ENCODE measurements around the gene CBX7.

DNA sequence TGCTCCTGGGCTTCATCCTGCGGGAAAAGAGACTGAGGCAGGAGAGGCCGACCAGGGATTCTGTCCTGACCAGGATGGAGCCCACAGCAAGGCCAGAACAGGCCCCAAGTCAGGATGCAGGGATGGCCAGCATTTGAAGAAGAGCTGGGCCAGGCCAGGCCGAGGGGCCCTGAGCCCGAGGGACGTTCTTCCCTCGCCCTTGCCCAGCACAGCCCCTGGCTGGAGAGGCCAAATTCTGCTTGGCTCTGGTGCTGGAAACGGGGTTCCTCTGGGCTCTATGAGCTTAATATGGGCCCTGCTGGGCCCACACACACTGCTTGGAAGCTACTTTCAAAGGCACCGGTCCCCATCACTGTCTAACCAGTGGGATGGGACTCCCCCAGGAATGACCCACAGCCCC is 67.8 kb downstream of the CBX7 start:
- no peak for TF ChIP-seq EZH2 (IDR thresholded peaks at IDR 0.05; ENCODE audit: low read length, missing control alignments)
- TF ChIP-seq, protein P1, sequence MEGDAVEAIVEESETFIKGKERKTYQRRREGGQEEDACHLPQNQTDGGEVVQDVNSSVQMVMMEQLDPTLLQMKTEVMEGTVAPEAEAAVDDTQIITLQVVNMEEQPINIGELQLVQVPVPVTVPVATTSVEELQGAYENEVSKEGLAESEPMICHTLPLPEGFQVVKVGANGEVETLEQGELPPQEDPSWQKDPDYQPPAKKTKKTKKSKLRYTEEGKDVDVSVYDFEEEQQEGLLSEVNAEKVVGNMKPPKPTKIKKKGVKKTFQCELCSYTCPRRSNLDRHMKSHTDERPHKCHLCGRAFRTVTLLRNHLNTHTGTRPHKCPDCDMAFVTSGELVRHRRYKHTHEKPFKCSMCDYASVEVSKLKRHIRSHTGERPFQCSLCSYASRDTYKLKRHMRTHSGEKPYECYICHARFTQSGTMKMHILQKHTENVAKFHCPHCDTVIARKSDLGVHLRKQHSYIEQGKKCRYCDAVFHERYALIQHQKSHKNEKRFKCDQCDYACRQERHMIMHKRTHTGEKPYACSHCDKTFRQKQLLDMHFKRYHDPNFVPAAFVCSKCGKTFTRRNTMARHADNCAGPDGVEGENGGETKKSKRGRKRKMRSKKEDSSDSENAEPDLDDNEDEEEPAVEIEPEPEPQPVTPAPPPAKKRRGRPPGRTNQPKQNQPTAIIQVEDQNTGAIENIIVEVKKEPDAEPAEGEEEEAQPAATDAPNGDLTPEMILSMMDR (conservative IDR thresholded peaks at IDR 0.05 in 1 of 2, IDR thresholded peaks at IDR 0.05 in 1 of 2; ENCODE audit: low read depth in 1 of 2, low read length in 2 of 2) = no peak
